ENCODE data around the gene TBC1D13. TPM values are rescaled to one million over a fixed set of nuclear protein-coding genes. Genes with fewer than 3 reads are reported as not detected.

The TBC1D13 gene
- total RNA-seq, 2 experiments from 2014 or later = 25.4 to 28.7 TPM

GRCh38 chr9:128788445-128788844 is 1.4 kb downstream of the TBC1D13 start:
- H3K4me1 Mint-ChIP-seq (ENCODE audit: low read depth) = peaks cover 25% of the 10 kb centered on the region
- H3K27ac Mint-ChIP-seq = peak overlapping the region; percentile 99
- H3K4me3 Mint-ChIP-seq = peak overlapping the region; percentile 96
- no peaks in the 10 kb centered on the region for H3K27me3 ChIP-seq (ENCODE audit: control insufficient read depth in 1 of 2, insufficient read depth in 2 of 2, low read length in 2 of 2)
- peaks cover 46% of the 10 kb centered on the region for H3K36me3 Mint-ChIP-seq (ENCODE audit: low read depth)
- intact Hi-C loops (cut with DNase I, micrococcal nuclease) = loop anchor here in 1 of 2 experiments (5.0 to 10.0 kb wide), 4 partner anchors 39 to 466 kb away; partner anchors contain the start of genes COQ4, ODF2, PKN3 and SPOUT1
- no peaks in the 10 kb centered on the region for H3K9me3 Mint-ChIP-seq
- H3K36me3 ChIP-seq (ENCODE audit: insufficient read depth, low read length) = peaks cover 37% of the 10 kb centered on the region
- ChIA-PET POLR2A (interaction anchor here (0.7 to 5.7 kb wide), 5 partner anchors 16 to 99 kb away, joined by 3 to 49 read pairs (median 8); partner anchors contain the start of genes ENDOG, SET, ZDHHC12 and ZER1), CTCF (interaction anchor here (0.7 to 2.3 kb wide), 2 partner anchors 30 to 140 kb away, joined by 3 to 6 read pairs; partner anchors contain the start of gene ENDOG)
- no peaks in the 10 kb centered on the region for H3K27me3 Mint-ChIP-seq
- DNase-seq (no peak), ATAC-seq (ENCODE audit: poor library complexity) (no peak)
- peak overlapping the region; percentile 79 for H3K4me3 ChIP-seq (ENCODE audit: low read length)
- peak overlapping the region in 1 of 2 donors; percentile 77 for H3K27ac ChIP-seq (ENCODE audit: low read depth in 1 of 2, low read length in 2 of 2)
- TF ChIP-seq, protein P1, sequence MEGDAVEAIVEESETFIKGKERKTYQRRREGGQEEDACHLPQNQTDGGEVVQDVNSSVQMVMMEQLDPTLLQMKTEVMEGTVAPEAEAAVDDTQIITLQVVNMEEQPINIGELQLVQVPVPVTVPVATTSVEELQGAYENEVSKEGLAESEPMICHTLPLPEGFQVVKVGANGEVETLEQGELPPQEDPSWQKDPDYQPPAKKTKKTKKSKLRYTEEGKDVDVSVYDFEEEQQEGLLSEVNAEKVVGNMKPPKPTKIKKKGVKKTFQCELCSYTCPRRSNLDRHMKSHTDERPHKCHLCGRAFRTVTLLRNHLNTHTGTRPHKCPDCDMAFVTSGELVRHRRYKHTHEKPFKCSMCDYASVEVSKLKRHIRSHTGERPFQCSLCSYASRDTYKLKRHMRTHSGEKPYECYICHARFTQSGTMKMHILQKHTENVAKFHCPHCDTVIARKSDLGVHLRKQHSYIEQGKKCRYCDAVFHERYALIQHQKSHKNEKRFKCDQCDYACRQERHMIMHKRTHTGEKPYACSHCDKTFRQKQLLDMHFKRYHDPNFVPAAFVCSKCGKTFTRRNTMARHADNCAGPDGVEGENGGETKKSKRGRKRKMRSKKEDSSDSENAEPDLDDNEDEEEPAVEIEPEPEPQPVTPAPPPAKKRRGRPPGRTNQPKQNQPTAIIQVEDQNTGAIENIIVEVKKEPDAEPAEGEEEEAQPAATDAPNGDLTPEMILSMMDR (IDR thresholded peaks at IDR 0.05) = no peak
- peaks cover 23% of the 10 kb centered on the region for H3K4me1 ChIP-seq (ENCODE audit: insufficient read depth, low read length)
- H3K9me3 ChIP-seq (ENCODE audit: control insufficient read depth in 1 of 2, insufficient read depth in 1 of 2, low read length in 2 of 2) = no peaks in the 10 kb centered on the region

DNA sequence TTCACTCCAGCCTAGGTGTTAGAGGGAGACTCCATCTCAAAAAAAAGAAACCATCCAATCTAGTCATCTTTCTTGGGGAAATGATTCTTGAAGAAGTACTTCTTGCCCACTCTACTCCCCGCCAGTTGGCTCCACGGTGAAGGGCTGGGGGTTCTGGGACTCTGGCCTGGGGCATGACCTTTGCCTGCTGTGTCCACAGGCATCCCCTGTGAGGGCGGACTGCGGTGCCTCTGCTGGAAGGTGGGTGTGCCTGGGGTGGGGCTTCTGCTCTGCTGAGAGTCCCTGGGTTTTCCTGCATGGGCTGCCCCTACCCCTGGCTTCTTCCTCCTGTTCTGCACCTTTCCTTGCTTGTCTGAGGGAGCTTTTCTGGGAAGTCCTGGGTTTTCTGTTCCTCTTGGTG is 3.5 kb downstream of the TBC1D13 start:
- no peak for DNase-seq
- CTCF ChIA-PET = no interaction called here

GRCh38 chr9:128792134-128792533 is 5.1 kb downstream of the TBC1D13 start:
- H3K4me3 ChIP-seq (ENCODE audit: low read length) = no peak overlapping the region
- peaks cover 19% of the 10 kb centered on the region for H3K4me1 Mint-ChIP-seq (ENCODE audit: low read depth)
- H3K4me1 ChIP-seq (ENCODE audit: insufficient read depth, low read length) = peaks cover 13% of the 10 kb centered on the region
- H3K36me3 Mint-ChIP-seq (ENCODE audit: low read depth) = peaks cover 57% of the 10 kb centered on the region
- ATAC-seq (ENCODE audit: poor library complexity) = no peak
- TF ChIP-seq, protein P1 (IDR thresholded peaks at IDR 0.05) = no peak
- no peaks in the 10 kb centered on the region for H3K9me3 Mint-ChIP-seq
- DNase-seq = no peak
- intact Hi-C loops (cut with DNase I, micrococcal nuclease) = no loop called here
- H3K27me3 ChIP-seq (ENCODE audit: control insufficient read depth in 1 of 2, insufficient read depth in 2 of 2, low read length in 2 of 2) = no peaks in the 10 kb centered on the region
- H3K27ac Mint-ChIP-seq = no peak overlapping the region
- H3K27ac ChIP-seq (ENCODE audit: low read depth in 1 of 2, low read length in 2 of 2) = no peak overlapping the region
- H3K27me3 Mint-ChIP-seq = no peaks in the 10 kb centered on the region
- no peak overlapping the region for H3K4me3 Mint-ChIP-seq
- peaks cover 53% of the 10 kb centered on the region for H3K36me3 ChIP-seq (ENCODE audit: insufficient read depth, low read length)
- ChIA-PET POLR2A (interaction anchor here (1.2 kb wide), 1 partner anchor 26 kb away, joined by 3 read pairs; no protein-coding TSS in a partner anchor), CTCF (no interaction called here)
- H3K9me3 ChIP-seq (ENCODE audit: control insufficient read depth in 1 of 2, insufficient read depth in 1 of 2, low read length in 2 of 2) = no peaks in the 10 kb centered on the region

More for the DNA sequence above, 3.5 kb downstream of the TBC1D13 start:
- Mint-ChIP-seq H3K9me3 (no peaks in the 10 kb centered on the region), H3K27ac (no peak overlapping the region), H3K4me3 (no peak overlapping the region), H3K36me3 (ENCODE audit: low read depth) (peaks cover 59% of the 10 kb centered on the region), H3K4me1 (ENCODE audit: low read depth) (peaks cover 25% of the 10 kb centered on the region), H3K27me3 (no peaks in the 10 kb centered on the region)
- intact Hi-C loops (cut with DNase I, micrococcal nuclease) = no loop called here
- H3K9me3 ChIP-seq (ENCODE audit: control insufficient read depth in 1 of 2, insufficient read depth in 1 of 2, low read length in 2 of 2) = no peaks in the 10 kb centered on the region
- TF ChIP-seq, protein P1 (IDR thresholded peaks at IDR 0.05) = no peak
- no peaks in the 10 kb centered on the region for H3K27me3 ChIP-seq (ENCODE audit: control insufficient read depth in 1 of 2, insufficient read depth in 2 of 2, low read length in 2 of 2)
- H3K4me3 ChIP-seq (ENCODE audit: low read length) = no peak overlapping the region
- H3K27ac ChIP-seq (ENCODE audit: low read depth in 1 of 2, low read length in 2 of 2) = no peak overlapping the region
- POLR2A ChIA-PET = no interaction called here
- H3K4me1 ChIP-seq (ENCODE audit: insufficient read depth, low read length) = peaks cover 21% of the 10 kb centered on the region
- ATAC-seq (ENCODE audit: poor library complexity) = no peak
- peaks cover 47% of the 10 kb centered on the region for H3K36me3 ChIP-seq (ENCODE audit: insufficient read depth, low read length)

All from CD4-positive, alpha-beta T cell (primary cell).